CD4-positive, alpha-beta T cell treated with Interleukin-17A for 1 hour (primary cell): ENCODE measurements around the gene NCK2.

ENCODE experiments used
- DNase-seq: peaks from one replicate; pipeline ENCODE4 v3.0.0-alpha.2; 2020

The NCK2 gene

GRCh38 chr2:105876191-105876590 lies 131.5 kb downstream of the NCK2 start:
- DNase-seq: no peak

- DNase-seq: no peak
Measured at GRCh38 chr2:105877945-105878344, 133.2 kb downstream of the NCK2 start.

- DNase-seq: no peak
Measured at GRCh38 chr2:105879106-105879802, 134.5 kb downstream of the NCK2 start.

- no peak for DNase-seq
Measured at GRCh38 chr2:105879803-105880300, 135.1 kb downstream of the NCK2 start.

GRCh38 chr2:105880637-105881036 lies 135.9 kb downstream of the NCK2 start:
- no peak for DNase-seq

GRCh38 chr2:105881286-105882136 lies 136.8 kb downstream of the NCK2 start:
- no peak for DNase-seq

- no peak for DNase-seq
Measured at GRCh38 chr2:105882341-105882740, 137.6 kb downstream of the NCK2 start.

GRCh38 chr2:105882920-105883435 lies 138.3 kb downstream of the NCK2 start:
- DNase-seq: no peak

GRCh38 chr2:105883911-105884694 lies 139.4 kb downstream of the NCK2 start:
- DNase-seq: no peak

- no peak for DNase-seq
Measured at GRCh38 chr2:105885456-105885855, 140.7 kb downstream of the NCK2 start.

GRCh38 chr2:105886029-105886454 lies 141.3 kb downstream of the NCK2 start:
- DNase-seq: no peak

- no peak for DNase-seq
Measured at GRCh38 chr2:105886687-105887086, 142.0 kb downstream of the NCK2 start.

GRCh38 chr2:105887256-105887655 lies 142.5 kb downstream of the NCK2 start:
- no peak for DNase-seq

- DNase-seq: peak; percentile 40
Measured at GRCh38 chr2:105888625-105889024, 143.9 kb downstream of the NCK2 start.

- no peak for DNase-seq
Measured at GRCh38 chr2:105889046-105889445, 144.3 kb downstream of the NCK2 start.

GRCh38 chr2:105890111-105890510 lies 145.4 kb downstream of the NCK2 start:
- no peak for DNase-seq

- DNase-seq: no peak
Measured at GRCh38 chr2:105890856-105891255, 146.1 kb downstream of the NCK2 start.

GRCh38 chr2:105893011-105893995 lies 148.6 kb downstream of the NCK2 start:
- DNase-seq: no peak

- no peak for DNase-seq
Measured at GRCh38 chr2:105894327-105894944, 149.7 kb downstream of the NCK2 start.

GRCh38 chr2:105895990-105896764 lies 151.5 kb downstream of the NCK2 start:
- peak; percentile 47 for DNase-seq
